ENCODE data around the gene SPATA21.

The SPATA21 gene

DNA sequence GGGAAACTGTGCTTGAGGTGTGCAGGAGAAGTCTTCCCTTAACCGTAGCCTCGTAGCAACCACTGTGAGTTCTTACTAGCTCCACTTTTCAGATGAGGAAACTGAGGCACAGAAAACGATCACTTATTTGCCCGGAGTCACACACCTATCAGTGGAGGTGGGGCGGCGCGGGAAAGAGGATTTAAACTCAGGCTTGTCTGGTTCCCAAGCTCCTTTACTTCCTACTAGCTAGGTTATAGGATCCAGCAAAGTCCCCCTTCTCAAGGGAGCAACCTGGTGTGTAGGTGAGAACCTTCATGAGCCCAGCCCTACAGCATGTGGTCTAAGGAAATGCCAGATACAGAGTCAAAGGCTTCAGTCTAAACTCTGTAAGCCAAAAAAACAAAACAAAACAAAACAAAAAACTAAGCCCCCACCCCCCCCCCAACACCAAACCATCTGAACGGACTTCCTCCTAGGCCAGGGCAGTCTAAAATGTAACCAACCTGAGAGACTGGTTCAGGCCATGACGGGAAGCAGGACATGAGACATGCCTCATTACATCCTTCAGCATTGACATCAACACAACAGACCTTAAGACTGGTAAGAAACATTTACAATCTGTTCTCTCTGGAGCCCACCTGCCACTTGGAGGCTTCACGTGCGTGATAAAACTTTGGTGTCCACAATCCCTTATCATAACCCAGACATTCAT lies 84.2 kb downstream of the SPATA21 start:
- no peak for TF ChIP-seq CTCF (IDR thresholded peaks at IDR 0.05; ENCODE audit: insufficient read depth, low read depth, low read length, missing control alignments)
- peak overlapping the region; percentile 67 for H3K4me3 ChIP-seq (ENCODE audit: low read depth, low read length)
- peak; percentile 47 for DNase-seq (ENCODE audit: low read depth)

DNA sequence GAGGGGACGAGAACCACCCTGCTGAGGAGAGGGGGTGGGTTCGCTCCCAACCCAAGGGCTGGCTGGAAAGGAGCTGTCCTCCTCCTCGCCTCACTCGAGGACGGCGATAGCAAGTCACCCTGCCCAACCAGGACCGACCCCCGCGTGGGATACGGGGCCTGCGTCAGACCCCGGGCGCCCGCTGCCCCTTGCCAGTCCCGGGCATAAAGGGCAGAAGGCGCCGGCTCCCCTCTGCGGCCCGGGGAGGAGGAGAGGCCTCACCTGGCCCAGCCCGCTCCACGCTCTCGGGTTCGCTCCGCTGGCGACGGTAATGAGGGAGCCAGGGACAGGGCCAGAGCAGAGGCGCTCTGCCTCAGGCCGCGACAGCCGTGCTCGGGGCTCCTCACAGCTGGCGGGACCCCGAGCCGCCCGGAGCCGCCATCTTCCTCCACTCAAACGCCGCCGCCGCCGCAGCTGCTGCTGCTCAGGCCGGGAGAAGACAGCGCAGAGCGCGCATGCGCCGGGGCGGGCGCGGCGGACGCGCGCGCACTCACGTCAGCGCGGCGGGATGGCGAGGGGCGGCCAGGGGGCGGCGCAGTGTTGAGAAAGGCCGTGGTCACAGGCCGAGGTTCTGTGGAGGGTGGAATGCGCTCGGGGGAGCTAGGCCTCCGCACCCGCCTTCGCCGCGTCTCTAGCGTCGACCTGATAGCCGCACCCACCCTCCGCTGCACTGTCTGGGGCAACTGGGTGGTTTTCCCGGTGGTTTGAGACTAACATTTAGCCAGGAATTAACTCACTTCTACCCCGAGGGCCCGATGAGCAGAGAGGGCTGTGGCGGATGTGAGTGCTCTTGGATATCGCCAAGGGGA lies 85.0 kb downstream of the SPATA21 start, which contains the start of gene FBXO42:
TSS of gene FBXO42 (minus strand) at position 487 of the 848 bp plus-strand sequence. CDS start 37,062 bp downstream, outside the sequence.
- DNase-seq (ENCODE audit: low read depth) = peak; percentile 96
- peak within 1 kb of the TSS; percentile 87 for H3K4me3 ChIP-seq (ENCODE audit: low read depth, low read length)
- TF ChIP-seq CTCF (IDR thresholded peaks at IDR 0.05; ENCODE audit: insufficient read depth, low read depth, low read length, missing control alignments) = peak; percentile 51

- TF ChIP-seq CTCF (IDR thresholded peaks at IDR 0.05; ENCODE audit: insufficient read depth, low read depth, low read length, missing control alignments) = no peak
- H3K4me3 ChIP-seq (ENCODE audit: low read depth, low read length) = peak overlapping the region; percentile 87
- DNase-seq (ENCODE audit: low read depth) = no peak
Measured at GRCh38 chr1:16351456-16351993, 85.7 kb downstream of the SPATA21 start.

GRCh38 chr1:16349847-16350406 lies 87.3 kb downstream of the SPATA21 start:
- no peak overlapping the region for H3K4me3 ChIP-seq (ENCODE audit: low read depth, low read length)
- DNase-seq (ENCODE audit: low read depth) = no peak
- no peak for TF ChIP-seq CTCF (IDR thresholded peaks at IDR 0.05; ENCODE audit: insufficient read depth, low read depth, low read length, missing control alignments)
